ENCODE results near the gene LDLRAD4.
A peak's percentile ranks its signal among the peaks of the same experiment; 100 is the strongest.

LDLRAD4 gene

DNA sequence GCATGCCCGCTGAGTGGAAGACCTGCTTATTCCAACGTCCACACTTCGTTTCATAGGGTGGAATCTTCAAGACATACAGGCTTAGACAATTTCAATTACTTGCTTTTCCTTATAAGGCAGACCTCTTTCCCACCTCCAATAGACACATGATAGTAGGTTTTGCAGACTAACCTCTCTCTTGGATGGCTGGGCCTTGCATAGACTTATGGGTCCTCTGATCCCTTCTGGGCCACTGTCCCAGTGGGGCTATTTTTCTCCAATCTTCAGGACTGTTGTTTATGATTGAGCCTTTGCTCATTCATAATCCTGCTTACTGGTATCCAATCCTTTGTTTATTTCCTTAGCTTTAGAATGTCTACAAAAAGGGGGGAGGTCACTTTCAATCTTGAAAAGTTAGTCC is 368.9 kb downstream of the LDLRAD4 start:
- H3K36me3 ChIP-seq (ENCODE audit: control insufficient read depth in 4 of 4, insufficient read depth in 4 of 4, low read length in 3 of 4) = no peaks in the 10 kb centered on the region
- H3K27me3 ChIP-seq (replicated peaks in 2 of 5; ENCODE audit: control insufficient read depth in 4 of 5, insufficient read depth in 5 of 5, low read length in 4 of 5) = no peaks in the 10 kb centered on the region
- H3K4me1 ChIP-seq (ENCODE audit: control extremely low read depth in 1 of 4, control insufficient read depth in 4 of 4, insufficient read depth in 4 of 4, low read length in 3 of 4) = peaks cover 3 to 46% (median 15%) of the 10 kb centered on the region in 4 experiments
- WGBS (ENCODE audit: insufficient coverage) = 100% methylated on average over 3 of the region's 3 CpGs
- ChIA-PET POLR2A (no interaction called here), CTCF (interaction anchor here (0.8 to 1.4 kb wide), 3 partner anchors 10 to 42 kb away, joined by 3 to 6 read pairs (median 3); no protein-coding TSS in a partner anchor)
- H3K27ac ChIP-seq (ENCODE audit: insufficient read depth in 1 of 2, low read depth in 1 of 2, low read length in 2 of 2, poor library complexity in 1 of 2, severe bottlenecking in 2 of 2) = no peak overlapping the region
- H3K9me3 ChIP-seq (ENCODE audit: control extremely low read depth in 1 of 5, control insufficient read depth in 4 of 5, insufficient read depth in 2 of 5, low read depth in 1 of 5, low read length in 4 of 5) = no peaks in the 10 kb centered on the region
- no peak overlapping the region for H3K4me3 ChIP-seq (ENCODE audit: control insufficient read depth in 1 of 7, extremely low read depth in 1 of 7, insufficient read depth in 4 of 7, low read depth in 2 of 7, low read length in 6 of 7)
- no peak for DNase-seq

DNA sequence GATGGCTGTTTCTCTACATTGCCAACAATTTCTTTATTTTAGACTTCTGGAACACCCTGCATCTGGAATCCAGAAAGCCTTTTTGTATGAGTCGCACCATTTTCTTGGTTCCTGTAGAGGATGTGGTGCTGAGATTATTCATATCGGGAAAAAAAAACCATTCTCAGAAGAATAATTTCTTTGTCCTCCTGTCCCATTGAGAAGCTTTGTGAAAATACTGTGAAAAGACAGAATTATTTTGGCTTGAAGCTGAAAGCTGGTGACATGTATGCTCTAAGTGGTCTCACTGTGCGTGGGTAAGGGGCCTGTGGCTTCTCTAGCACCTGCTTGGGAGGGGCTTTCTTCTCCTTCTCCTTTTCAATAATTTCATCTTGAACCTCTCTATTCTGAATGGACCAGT is 369.4 kb downstream of the LDLRAD4 start:
- no peak overlapping the region for H3K27ac ChIP-seq (ENCODE audit: insufficient read depth in 1 of 2, low read depth in 1 of 2, low read length in 2 of 2, poor library complexity in 1 of 2, severe bottlenecking in 2 of 2)
- CTCF ChIA-PET = interaction anchor here (0.9 to 1.4 kb wide), 2 partner anchors 10 to 42 kb away, joined by 3 to 6 read pairs; no protein-coding TSS in a partner anchor
- H3K9me3 ChIP-seq (ENCODE audit: control extremely low read depth in 1 of 5, control insufficient read depth in 4 of 5, insufficient read depth in 2 of 5, low read depth in 1 of 5, low read length in 4 of 5) = no peaks in the 10 kb centered on the region
- DNase-seq = no peak
- H3K4me3 ChIP-seq (ENCODE audit: control insufficient read depth in 1 of 7, extremely low read depth in 1 of 7, insufficient read depth in 4 of 7, low read depth in 2 of 7, low read length in 6 of 7) = no peak overlapping the region
- 100% methylated on average over 1 of the region's 3 CpGs for WGBS (ENCODE audit: insufficient coverage)
- H3K36me3 ChIP-seq (ENCODE audit: control insufficient read depth in 4 of 4, insufficient read depth in 4 of 4, low read length in 3 of 4) = no peaks in the 10 kb centered on the region
- POLR2A ChIA-PET = no interaction called here
- peaks cover 3 to 48% (median 15%) of the 10 kb centered on the region in 4 experiments for H3K4me1 ChIP-seq (ENCODE audit: control extremely low read depth in 1 of 4, control insufficient read depth in 4 of 4, insufficient read depth in 4 of 4, low read length in 3 of 4)
- H3K27me3 ChIP-seq (replicated peaks in 2 of 5; ENCODE audit: control insufficient read depth in 4 of 5, insufficient read depth in 5 of 5, low read length in 4 of 5) = no peaks in the 10 kb centered on the region

DNA sequence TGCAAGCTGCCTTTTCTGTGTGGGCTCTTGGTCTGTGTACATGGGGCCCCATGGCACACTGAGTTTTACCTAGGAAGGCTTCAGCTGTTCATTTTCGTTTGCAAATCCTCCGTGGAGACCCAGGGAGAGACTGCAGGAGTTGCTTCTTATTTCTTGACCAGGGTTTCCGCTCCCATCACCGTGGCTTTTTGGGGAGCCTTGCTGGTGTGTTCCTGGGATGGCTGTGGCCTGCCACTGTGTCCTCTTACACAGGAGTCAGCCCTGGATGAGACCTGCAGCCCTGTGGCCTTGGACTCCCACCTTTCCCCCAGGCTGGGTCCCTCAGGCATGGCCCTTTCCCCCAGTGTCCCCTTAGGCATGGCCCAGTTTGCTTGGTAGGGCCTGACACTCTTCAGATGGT is 370.8 kb downstream of the LDLRAD4 start:
- no peak for DNase-seq
- WGBS (ENCODE audit: insufficient coverage) = 100% methylated on average over 4 of the region's 4 CpGs
- Histone ChIP-seq H3K27me3 (replicated peaks in 2 of 5; ENCODE audit: control insufficient read depth in 4 of 5, insufficient read depth in 5 of 5, low read length in 4 of 5) (no peaks in the 10 kb centered on the region), H3K27ac (ENCODE audit: insufficient read depth in 1 of 2, low read depth in 1 of 2, low read length in 2 of 2, poor library complexity in 1 of 2, severe bottlenecking in 2 of 2) (no peak overlapping the region), H3K4me3 (ENCODE audit: control insufficient read depth in 1 of 7, extremely low read depth in 1 of 7, insufficient read depth in 4 of 7, low read depth in 2 of 7, low read length in 6 of 7) (no peak overlapping the region), H3K4me1 (ENCODE audit: control extremely low read depth in 1 of 4, control insufficient read depth in 4 of 4, insufficient read depth in 4 of 4, low read length in 3 of 4) (peaks cover 3 to 39% (median 15%) of the 10 kb centered on the region in 4 experiments), H3K9me3 (ENCODE audit: control extremely low read depth in 1 of 5, control insufficient read depth in 4 of 5, insufficient read depth in 2 of 5, low read depth in 1 of 5, low read length in 4 of 5) (peaks cover 0 to 2% (median 0%) of the 10 kb centered on the region in 5 experiments), H3K36me3 (ENCODE audit: control insufficient read depth in 4 of 4, insufficient read depth in 4 of 4, low read length in 3 of 4) (no peaks in the 10 kb centered on the region)
- CTCF ChIA-PET = interaction anchor here (1.0 kb wide), 1 partner anchor 31 kb away, joined by 3 read pairs; no protein-coding TSS in a partner anchor
- POLR2A ChIA-PET = no interaction called here

DNA sequence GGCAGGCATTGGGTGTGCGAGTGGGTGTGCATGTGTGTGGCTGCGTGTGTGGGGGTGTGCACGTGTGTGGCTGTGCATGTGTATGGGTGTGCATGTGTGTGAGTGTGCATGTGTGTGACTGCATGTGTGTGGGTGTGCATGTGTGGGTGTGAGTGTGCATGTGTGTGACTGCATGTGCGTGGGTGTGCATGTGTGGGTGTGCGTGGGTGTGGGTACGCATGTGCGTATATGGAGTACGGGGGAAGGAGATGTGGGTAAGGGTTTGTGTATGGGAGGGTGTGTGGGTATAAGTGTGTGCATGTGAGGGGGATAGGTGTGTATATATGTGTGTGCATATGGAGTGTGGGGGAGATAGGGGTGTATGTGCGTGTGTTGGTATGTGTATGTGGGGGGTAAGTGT is 371.4 kb downstream of the LDLRAD4 start:
- Histone ChIP-seq H3K9me3 (ENCODE audit: control extremely low read depth in 1 of 5, control insufficient read depth in 4 of 5, insufficient read depth in 2 of 5, low read depth in 1 of 5, low read length in 4 of 5) (peaks cover 0 to 2% (median 0%) of the 10 kb centered on the region in 5 experiments), H3K36me3 (ENCODE audit: control insufficient read depth in 4 of 4, insufficient read depth in 4 of 4, low read length in 3 of 4) (no peaks in the 10 kb centered on the region), H3K27me3 (replicated peaks in 2 of 5; ENCODE audit: control insufficient read depth in 4 of 5, insufficient read depth in 5 of 5, low read length in 4 of 5) (no peaks in the 10 kb centered on the region), H3K27ac (ENCODE audit: insufficient read depth in 1 of 2, low read depth in 1 of 2, low read length in 2 of 2, poor library complexity in 1 of 2, severe bottlenecking in 2 of 2) (no peak overlapping the region), H3K4me3 (ENCODE audit: control insufficient read depth in 1 of 7, extremely low read depth in 1 of 7, insufficient read depth in 4 of 7, low read depth in 2 of 7, low read length in 6 of 7) (no peak overlapping the region), H3K4me1 (ENCODE audit: control extremely low read depth in 1 of 4, control insufficient read depth in 4 of 4, insufficient read depth in 4 of 4, low read length in 3 of 4) (peaks cover 3 to 33% (median 13%) of the 10 kb centered on the region in 4 experiments)
- CTCF ChIA-PET = interaction anchor here (0.6 kb wide), 1 partner anchor 27 kb away, joined by 3 read pairs; no protein-coding TSS in a partner anchor
- POLR2A ChIA-PET = no interaction called here
- no peak for DNase-seq
- 75% methylated on average over 4 of the region's 9 CpGs for WGBS (ENCODE audit: insufficient coverage)

DNA sequence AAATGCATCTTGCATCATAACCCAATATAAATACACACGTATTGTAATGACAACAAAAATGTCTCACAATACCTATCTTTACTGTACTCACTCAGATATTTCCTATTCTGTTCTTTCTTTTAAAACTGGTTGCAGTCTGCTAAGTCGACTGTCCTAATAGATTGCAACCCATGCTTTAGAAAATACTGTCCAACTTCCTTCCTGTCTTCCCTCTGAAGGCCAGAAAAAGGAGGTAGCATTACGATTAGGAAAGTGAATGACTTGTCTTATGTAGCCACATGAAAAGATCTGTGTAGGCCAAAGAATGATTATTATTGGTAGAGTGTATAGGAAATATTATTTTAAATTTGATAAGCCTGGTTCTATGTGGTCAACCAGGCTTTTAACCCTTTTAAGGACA is 373.7 kb downstream of the LDLRAD4 start:
- POLR2A ChIA-PET = no interaction called here
- CTCF ChIA-PET = interaction anchor here (1.1 kb wide), 1 partner anchor 10 kb away, joined by 3 read pairs; no protein-coding TSS in a partner anchor
- no peak overlapping the region for H3K27ac ChIP-seq (ENCODE audit: insufficient read depth in 1 of 2, low read depth in 1 of 2, low read length in 2 of 2, poor library complexity in 1 of 2, severe bottlenecking in 2 of 2)
- no peak for DNase-seq
- H3K36me3 ChIP-seq (ENCODE audit: control insufficient read depth in 4 of 4, insufficient read depth in 4 of 4, low read length in 3 of 4) = no peaks in the 10 kb centered on the region
- H3K4me1 ChIP-seq (ENCODE audit: control extremely low read depth in 1 of 4, control insufficient read depth in 4 of 4, insufficient read depth in 4 of 4, low read length in 3 of 4) = peaks cover 0 to 19% (median 4%) of the 10 kb centered on the region in 4 experiments
- no peak overlapping the region for H3K4me3 ChIP-seq (ENCODE audit: control insufficient read depth in 1 of 7, extremely low read depth in 1 of 7, insufficient read depth in 4 of 7, low read depth in 2 of 7, low read length in 6 of 7)
- H3K27me3 ChIP-seq (replicated peaks in 2 of 5; ENCODE audit: control insufficient read depth in 4 of 5, insufficient read depth in 5 of 5, low read length in 4 of 5) = no peaks in the 10 kb centered on the region
- H3K9me3 ChIP-seq (ENCODE audit: control extremely low read depth in 1 of 5, control insufficient read depth in 4 of 5, insufficient read depth in 2 of 5, low read depth in 1 of 5, low read length in 4 of 5) = peaks cover 2 to 22% (median 5%) of the 10 kb centered on the region in 5 experiments
- 56% methylated on average over 1 of the region's 3 CpGs for WGBS (ENCODE audit: insufficient coverage)

- Histone ChIP-seq H3K9me3 (ENCODE audit: control extremely low read depth in 1 of 5, control insufficient read depth in 4 of 5, insufficient read depth in 2 of 5, low read depth in 1 of 5, low read length in 4 of 5) (peaks cover 8 to 40% (median 15%) of the 10 kb centered on the region in 5 experiments), H3K4me1 (ENCODE audit: control extremely low read depth in 1 of 4, control insufficient read depth in 4 of 4, insufficient read depth in 4 of 4, low read length in 3 of 4) (peaks cover 0 to 14% (median 4%) of the 10 kb centered on the region in 4 experiments), H3K36me3 (ENCODE audit: control insufficient read depth in 4 of 4, insufficient read depth in 4 of 4, low read length in 3 of 4) (peaks cover 0 to 2% (median 0%) of the 10 kb centered on the region in 4 experiments), H3K27me3 (replicated peaks in 2 of 5; ENCODE audit: control insufficient read depth in 4 of 5, insufficient read depth in 5 of 5, low read length in 4 of 5) (no peaks in the 10 kb centered on the region), H3K4me3 (ENCODE audit: control insufficient read depth in 1 of 7, extremely low read depth in 1 of 7, insufficient read depth in 4 of 7, low read depth in 2 of 7, low read length in 6 of 7) (no peak overlapping the region), H3K27ac (ENCODE audit: insufficient read depth in 1 of 2, low read depth in 1 of 2, low read length in 2 of 2, poor library complexity in 1 of 2, severe bottlenecking in 2 of 2) (no peak overlapping the region)
- WGBS (ENCODE audit: insufficient coverage) = no CpG with 5 or more reads among the region's 2 CpGs
- POLR2A ChIA-PET = no interaction called here
- CTCF ChIA-PET = interaction anchor here (1.3 kb wide), 1 partner anchor 15 kb away, joined by 7 read pairs; no protein-coding TSS in a partner anchor
- DNase-seq = no peak
These were observed 376.0 kb downstream of the LDLRAD4 start for GRCh38 chr18:13594551-13594950.

DNA sequence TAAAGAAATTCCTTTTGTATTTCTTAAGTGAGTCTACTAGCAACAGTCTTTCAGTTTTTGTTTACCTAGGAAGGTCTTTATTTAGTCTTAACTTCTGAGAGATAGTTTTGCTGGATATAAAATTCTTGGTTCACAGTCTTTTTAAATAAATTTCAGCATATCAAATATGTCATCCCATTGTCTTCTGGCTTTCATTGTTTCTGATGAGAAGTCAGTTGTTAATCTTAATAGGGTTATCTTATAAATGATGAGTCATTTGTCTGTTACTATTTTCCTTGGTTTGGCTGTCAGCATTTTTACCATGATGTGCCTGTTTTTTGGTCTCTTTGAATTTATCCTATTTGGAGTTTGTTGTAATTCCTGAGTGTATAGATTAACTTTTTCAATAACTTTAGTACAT is 378.5 kb downstream of the LDLRAD4 start:
- CTCF ChIA-PET = interaction anchor here (1.0 to 4.0 kb wide), 3 partner anchors 9 to 19 kb away, joined by 4 to 14 read pairs (median 8); no protein-coding TSS in a partner anchor
- no peak overlapping the region for H3K27ac ChIP-seq (ENCODE audit: insufficient read depth in 1 of 2, low read depth in 1 of 2, low read length in 2 of 2, poor library complexity in 1 of 2, severe bottlenecking in 2 of 2)
- peaks cover 0 to 6% (median 2%) of the 10 kb centered on the region in 4 experiments for H3K4me1 ChIP-seq (ENCODE audit: control extremely low read depth in 1 of 4, control insufficient read depth in 4 of 4, insufficient read depth in 4 of 4, low read length in 3 of 4)
- POLR2A ChIA-PET = no interaction called here
- no peak overlapping the region for H3K4me3 ChIP-seq (ENCODE audit: control insufficient read depth in 1 of 7, extremely low read depth in 1 of 7, insufficient read depth in 4 of 7, low read depth in 2 of 7, low read length in 6 of 7)
- H3K9me3 ChIP-seq (ENCODE audit: control extremely low read depth in 1 of 5, control insufficient read depth in 4 of 5, insufficient read depth in 2 of 5, low read depth in 1 of 5, low read length in 4 of 5) = peaks cover 8 to 40% (median 15%) of the 10 kb centered on the region in 5 experiments
- DNase-seq = peak; percentile 40 to 72 (median 63)
- peaks cover 0 to 3% (median 0%) of the 10 kb centered on the region in 4 experiments for H3K36me3 ChIP-seq (ENCODE audit: control insufficient read depth in 4 of 4, insufficient read depth in 4 of 4, low read length in 3 of 4)
- H3K27me3 ChIP-seq (replicated peaks in 2 of 5; ENCODE audit: control insufficient read depth in 4 of 5, insufficient read depth in 5 of 5, low read length in 4 of 5) = no peaks in the 10 kb centered on the region
